NCI-H345 treated with DMSO at 0.1 percent for 48 hours (cell line): ENCODE measurements around the gene YAF2.
"Not testable (repeated sequence)": the region's sequence is repeated elsewhere in the genome, so short reads cannot be mapped to it uniquely, and the experiment has no call there.

Source experiments
- DNase-seq: peaks from one replicate; lab custom pipeline; 2025; ENCODE audit not compliant: unreplicated experiment; lab: John Stamatoyannopoulos, UW

YAF2 gene

GRCh38 chr12:42255221-42255865, 17.3 kb upstream of the YAF2 start:
- DNase-seq = no peak

DNA sequence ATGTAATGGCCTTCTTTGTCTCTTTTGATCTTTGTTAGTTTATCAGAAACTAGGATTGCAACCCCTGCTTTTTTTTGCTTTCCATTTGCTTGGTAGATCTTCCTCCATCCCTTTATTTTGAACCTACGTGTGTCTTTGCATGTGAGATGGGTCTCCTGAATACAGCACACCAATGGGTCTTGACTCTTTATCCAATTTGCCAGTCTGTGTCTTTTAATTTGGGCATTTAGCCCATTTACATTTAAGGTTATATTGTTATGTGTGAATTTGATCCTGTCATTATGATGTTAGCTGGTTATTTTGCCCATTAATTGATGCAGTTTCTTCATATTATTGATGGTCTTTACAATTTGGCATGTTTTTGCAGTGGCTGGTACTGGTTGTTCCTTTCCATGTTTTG, 14.6 kb upstream of the YAF2 start:
- not testable (repeated sequence) for DNase-seq

DNA sequence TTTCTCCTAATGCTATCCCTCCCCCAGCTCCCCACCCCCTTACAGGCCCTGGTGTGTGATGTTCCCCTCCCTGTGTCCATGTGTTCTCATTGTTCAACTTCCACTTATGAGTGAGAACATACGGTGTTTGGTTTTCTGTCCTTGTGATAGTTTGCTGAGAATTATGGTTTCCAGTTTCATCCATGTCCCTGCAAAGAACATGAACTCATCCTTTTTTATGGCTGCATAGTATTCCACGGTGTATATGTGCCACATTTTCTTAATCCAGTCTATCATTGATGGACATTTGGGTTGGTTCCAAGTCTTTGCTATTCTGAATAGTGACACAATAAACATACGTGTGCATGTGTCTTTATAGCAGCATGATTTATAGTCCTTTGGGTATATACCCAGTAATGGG, 11.0 kb upstream of the YAF2 start:
- not testable (repeated sequence) for DNase-seq

GRCh38 chr12:42240131-42240750, 2.2 kb upstream of the YAF2 start:
- DNase-seq = no peak

DNA sequence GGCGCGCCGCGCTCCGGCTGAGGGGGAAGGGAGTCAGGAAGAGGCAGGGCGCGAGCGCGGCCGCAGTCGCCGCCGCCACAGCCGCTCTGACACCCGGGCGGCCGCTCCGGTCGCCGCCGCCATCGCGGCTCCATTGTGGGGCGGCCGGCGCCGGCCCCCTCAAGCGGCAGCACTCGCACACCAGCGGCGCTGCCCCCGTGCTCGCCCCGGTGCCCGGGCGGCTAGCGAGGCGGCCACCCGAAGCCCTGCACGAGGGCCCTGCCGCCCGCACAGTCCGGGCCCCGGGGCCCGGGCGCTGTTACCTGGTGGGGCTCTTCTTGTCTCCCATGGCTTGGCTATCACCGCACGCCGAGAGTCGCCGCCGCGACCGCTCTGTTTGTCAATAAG, 202 bp downstream of the YAF2 start:
- no peak for DNase-seq

DNA sequence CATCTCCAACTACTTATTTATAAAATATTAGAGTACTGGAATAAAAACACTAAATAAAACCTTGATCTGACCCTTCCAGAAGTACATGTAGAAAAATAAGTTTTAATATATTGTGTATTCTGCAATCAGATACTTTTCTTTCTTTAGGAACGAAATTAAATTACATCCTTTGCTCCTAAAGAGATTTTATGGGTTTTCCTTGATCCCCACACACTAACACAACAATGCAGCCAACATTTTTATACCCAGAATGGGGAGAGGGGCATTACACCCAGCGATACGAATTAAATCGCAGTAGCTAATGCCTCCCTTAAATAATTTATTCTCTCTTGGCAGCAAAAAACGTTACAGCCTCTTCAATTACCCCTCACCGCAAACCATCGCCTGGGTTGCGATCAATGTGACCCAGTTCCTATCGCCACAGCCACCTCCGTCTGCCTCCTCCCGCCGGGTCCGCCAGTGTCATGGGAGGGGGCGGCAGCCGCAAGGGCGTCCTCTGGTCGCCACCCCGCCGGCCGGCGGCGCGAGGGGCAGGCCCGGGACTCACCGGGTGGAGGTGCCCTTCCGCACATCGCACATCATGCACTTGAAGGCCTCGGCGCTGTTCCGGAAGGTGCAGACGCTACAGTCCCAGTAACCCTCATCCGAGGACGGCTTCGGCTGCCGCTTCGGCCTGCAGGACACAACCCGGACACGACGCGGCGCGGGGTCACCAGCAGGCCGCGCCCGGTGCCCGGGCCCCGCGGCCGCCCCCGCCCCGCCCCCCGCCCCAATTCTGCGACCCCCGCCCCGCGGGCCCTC, 796 bp downstream of the YAF2 start:
- DNase-seq = no peak

GRCh38 chr12:42236017-42236416, 2.0 kb downstream of the YAF2 start:
- no peak for DNase-seq

GRCh38 chr12:42235426-42235825, 2.6 kb downstream of the YAF2 start:
- no peak for DNase-seq

DNA sequence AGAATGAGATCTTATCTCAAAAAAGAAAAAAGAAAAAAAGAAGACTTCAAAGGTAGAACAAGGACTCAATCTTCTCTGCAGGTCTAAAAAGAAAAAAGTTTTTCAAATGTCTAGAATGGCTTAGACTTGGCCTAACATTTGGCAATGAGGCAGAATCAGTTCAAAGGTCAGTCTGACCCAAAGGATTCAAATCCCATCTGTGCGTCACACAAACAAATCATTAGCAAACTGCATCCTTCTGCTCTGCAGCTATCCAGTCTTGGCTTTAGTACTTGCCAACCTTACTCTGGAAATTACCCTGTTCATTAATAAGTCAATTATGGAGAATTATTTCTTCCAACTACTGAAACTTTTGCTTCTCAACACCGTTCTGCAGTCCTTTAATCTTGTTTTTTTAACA, 3.1 kb downstream of the YAF2 start:
- no peak for DNase-seq

- DNase-seq = not testable (repeated sequence)
Measured at GRCh38 chr12:42227525-42227924, 10.5 kb downstream of the YAF2 start.

- DNase-seq = not testable (repeated sequence)
Measured at GRCh38 chr12:42224501-42224900, 13.5 kb downstream of the YAF2 start.

DNA sequence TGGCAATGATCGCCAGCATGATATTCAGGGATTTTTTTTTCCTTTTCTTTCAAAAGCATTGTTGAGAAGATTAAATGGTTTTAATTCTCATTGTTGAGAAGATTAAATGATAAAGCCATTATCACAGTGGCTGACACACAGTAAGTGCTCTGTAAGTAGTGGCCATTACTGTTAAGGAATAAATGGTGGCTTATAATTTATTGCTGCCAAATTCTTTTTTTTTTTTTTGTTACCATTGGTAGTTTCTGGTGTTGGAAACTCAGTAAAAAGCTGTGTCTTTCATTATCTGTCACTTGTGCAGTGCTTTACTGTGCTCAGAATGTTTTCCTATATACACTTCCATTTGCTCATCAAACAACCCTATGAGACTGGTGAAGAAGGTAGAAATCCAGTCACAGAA, 15.3 kb downstream of the YAF2 start:
- DNase-seq = no peak

DNA sequence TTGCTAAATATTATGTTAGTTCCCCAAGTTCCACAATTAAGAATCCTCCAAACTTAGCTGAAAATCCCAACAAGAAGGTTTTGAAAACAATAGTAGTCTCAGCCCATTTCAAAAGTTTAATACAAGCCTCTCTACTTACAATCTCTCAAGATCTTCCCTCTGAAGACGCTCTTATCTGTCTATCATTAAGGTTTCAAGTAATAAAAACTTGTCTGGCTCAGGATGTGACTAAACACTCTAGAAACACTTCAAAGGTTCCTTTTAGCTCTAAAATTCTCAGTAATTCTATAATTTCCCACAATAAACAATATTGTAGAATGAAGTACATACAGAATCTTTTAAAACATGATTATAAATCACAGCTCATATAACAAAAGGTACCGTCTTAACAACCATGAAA, 16.3 kb downstream of the YAF2 start:
- DNase-seq = no peak

DNA sequence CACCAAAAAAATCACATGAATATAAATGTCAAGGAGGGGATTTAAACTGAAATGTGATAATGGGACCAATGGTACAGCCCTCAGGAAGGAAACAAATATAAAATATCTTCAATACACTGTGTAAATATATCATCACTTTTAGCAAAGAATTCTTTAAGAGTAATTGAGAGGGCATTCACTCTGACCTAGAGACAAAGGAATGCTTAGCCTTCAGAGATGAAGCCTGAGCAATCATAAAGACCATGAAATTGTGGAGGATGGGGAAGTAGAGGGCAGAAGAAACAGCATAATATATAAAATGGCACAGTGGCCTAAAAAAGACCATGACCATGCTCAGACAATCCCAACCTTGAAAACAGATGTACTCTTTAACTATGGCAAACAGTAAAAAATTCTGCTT, 20.4 kb downstream of the YAF2 start:
- DNase-seq = no peak

- no peak for DNase-seq
Measured at GRCh38 chr12:42216737-42217136, 21.3 kb downstream of the YAF2 start.

GRCh38 chr12:42215759-42216158, 22.3 kb downstream of the YAF2 start:
- not testable (repeated sequence) for DNase-seq

DNA sequence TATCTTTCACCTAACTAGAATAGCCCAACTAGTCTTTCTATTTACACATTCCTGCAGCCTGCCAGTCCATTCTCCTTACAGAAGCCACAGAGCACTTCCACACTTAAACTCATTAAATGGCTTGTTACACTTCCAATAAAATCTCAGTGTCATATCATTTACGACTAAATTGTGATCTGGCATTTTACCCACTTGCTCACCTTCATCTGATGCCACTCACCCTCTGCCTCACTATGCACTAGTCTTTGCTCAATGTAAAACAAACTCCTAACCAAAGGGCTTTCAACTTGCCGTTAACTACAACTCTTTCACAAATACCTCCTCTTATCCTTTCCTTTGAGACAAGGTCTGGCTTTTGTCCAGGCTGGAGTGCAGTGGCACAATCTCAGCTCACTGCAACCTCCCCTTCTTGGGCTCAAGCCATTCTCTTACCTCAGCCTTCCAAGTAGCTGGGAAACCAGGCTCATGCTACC, 24.1 kb downstream of the YAF2 start:
- no peak for DNase-seq

- DNase-seq = no peak
Measured at GRCh38 chr12:42213023-42213422, 25.0 kb downstream of the YAF2 start.

- DNase-seq = no peak
Measured at GRCh38 chr12:42208574-42208973, 29.5 kb downstream of the YAF2 start.

GRCh38 chr12:42204819-42205218, 33.2 kb downstream of the YAF2 start:
- DNase-seq = no peak

GRCh38 chr12:42204362-42204761, 33.7 kb downstream of the YAF2 start:
- no peak for DNase-seq

DNA sequence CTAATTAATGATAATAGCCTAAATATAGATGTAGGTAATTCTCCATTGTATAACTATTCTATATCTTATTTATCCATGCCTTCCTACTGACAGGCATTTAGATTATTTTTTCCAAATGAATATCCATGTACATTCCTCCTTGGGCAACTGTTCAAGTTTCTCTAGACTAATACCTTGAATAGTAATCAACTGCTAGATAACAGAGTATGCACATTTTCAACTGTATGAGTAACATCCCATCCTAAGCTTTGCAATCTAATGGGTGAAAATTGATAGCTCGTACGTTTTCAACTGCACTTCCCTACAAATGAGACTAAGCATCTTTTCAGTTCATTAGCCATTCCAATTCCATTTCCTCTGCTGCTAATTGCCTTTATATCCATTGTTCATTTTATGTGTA, 37.0 kb downstream of the YAF2 start:
- DNase-seq = no peak
